ENCODE data around the gene PRRG3. TPM values are rescaled to one million over a fixed set of nuclear protein-coding genes. Genes with fewer than 3 reads are reported as not detected.
A peak's percentile ranks its signal among the peaks of the same experiment; 100 is the strongest.

PRRG3 gene
- total and polyA plus RNA-seq, 9 of the 15 experiments (the other 6 are each of a cell fraction or from before 2014, with no cell fraction given) = not detected

DNA sequence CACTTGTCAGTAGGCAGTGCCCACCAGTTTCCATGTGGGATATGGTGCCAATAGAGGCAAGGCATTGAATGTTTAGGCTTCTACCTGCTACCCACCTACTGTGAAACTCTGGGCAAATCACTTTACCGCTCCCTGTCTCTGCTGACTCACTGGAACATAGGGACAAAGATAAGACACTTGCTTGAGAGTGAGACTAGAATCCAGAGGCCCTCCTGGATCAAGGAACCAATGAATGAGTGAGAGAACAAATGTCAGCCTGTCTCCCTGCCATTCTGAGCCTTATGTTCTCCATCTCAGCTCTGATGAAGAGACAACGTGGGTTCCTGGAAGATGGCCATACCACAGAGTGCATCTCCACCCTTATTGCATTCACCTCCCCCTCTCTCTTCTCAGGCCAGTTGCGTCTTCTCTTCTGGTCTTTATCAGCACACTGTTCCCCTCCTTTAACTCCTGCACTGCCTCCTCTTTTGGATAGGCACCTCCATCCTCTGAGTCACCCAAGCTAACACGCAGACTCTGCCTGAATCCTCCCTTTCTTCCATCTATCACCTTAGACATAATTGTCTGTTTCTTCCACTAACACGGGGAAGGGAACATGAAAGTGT, 15.4 kb upstream of the PRRG3 start:
- peak; percentile 66 for ATAC-seq
- no peak overlapping the region for H3K4me3 ChIP-seq
- in situ Hi-C loops (cut with MboI) (loop anchor here (5.0 to 25.0 kb wide), 4 partner anchors 173 to 918 kb away; no protein-coding TSS in a partner anchor), intact Hi-C loops (cut with micrococcal nuclease) (loop anchor here (10.0 kb wide), 1 partner anchor 905 kb away; no protein-coding TSS in a partner anchor)
- H3K36me3 ChIP-seq (ENCODE audit: control insufficient read depth, insufficient read depth, low read length) = no peaks in the 10 kb centered on the region
- no peak overlapping the region for H3K9ac ChIP-seq (ENCODE audit: insufficient read depth in 1 of 2, low read depth in 2 of 2, low read length in 2 of 2)
- no peaks in the 10 kb centered on the region; the same call in 1 of the 2 replicates for H4K20me1 ChIP-seq (replicated peaks; ENCODE audit: control insufficient read depth, insufficient read depth, low read length)
- no peak for FAIRE-seq
- H3K4me2 ChIP-seq (ENCODE audit: insufficient read depth, low read length) = no peak overlapping the region
- H3K79me2 ChIP-seq (ENCODE audit: control insufficient read depth, insufficient read depth, low read length) = no peaks in the 10 kb centered on the region
- H3K27ac ChIP-seq (ENCODE audit: extremely low read depth, low read depth, low read length) = no peak overlapping the region
- H3K27me3 ChIP-seq (ENCODE audit: control insufficient read depth in 2 of 2, insufficient read depth in 2 of 2, low read length in 2 of 2) = peaks cover 0 to 12% of the 10 kb centered on the region in 2 experiments; a peak in 2 of 5 replicates
- peaks cover 3% of the 10 kb centered on the region for H3K9me1 ChIP-seq (ENCODE audit: control insufficient read depth, insufficient read depth, low read length)
- DNase-seq (ENCODE audit: extremely low read depth in 1 of 4, low spot score in 3 of 4) = peak; percentile 11 to 18 (median 12)
- 4% methylated on average over 5 of the region's 5 CpGs for WGBS (ENCODE audit: insufficient coverage, low coverage, missing lambda C conversion rate)
- H3K4me1 ChIP-seq (replicated peaks in 1 of 2; ENCODE audit: control insufficient read depth in 2 of 2, insufficient read depth in 2 of 2, low read length in 2 of 2) = peaks cover 0 to 5% of the 10 kb centered on the region in 2 experiments; a peak in 3 of 5 replicates
- H2AFZ ChIP-seq (ENCODE audit: low read depth, low read length) = no peak overlapping the region
- BruUV-seq (replicated peaks) = no TSS peak
- CTCF ChIA-PET (ENCODE audit: low intra/inter-chr PET ratio) = interaction anchor here (0.9 to 2.6 kb wide), 4 partner anchors 174 to 907 kb away, joined by 3 to 18 read pairs (median 6); no protein-coding TSS in a partner anchor
- POLR2A ChIA-PET = interaction anchor here (0.7 kb wide), 1 partner anchor 15 kb away, joined by 3 read pairs; no protein-coding TSS in a partner anchor
- no peaks in the 10 kb centered on the region for H3K9me3 ChIP-seq (replicated peaks; ENCODE audit: control insufficient read depth, insufficient read depth, low read depth, low read length)
- TF ChIP-seq ZNF217 (CRISPR knock-in tag; IDR thresholded peaks at IDR 0.05) (no peak), DPF2 (IDR thresholded peaks at IDR 0.05) (0 out of 2 replicates have a peak, but pooled peaks have one; percentile 15), NR2F6 (CRISPR knock-in tag; IDR thresholded peaks at IDR 0.05) (no peak), FOXM1 (IDR thresholded peaks at IDR 0.05; ENCODE audit: low read depth) (no peak), FOXM1 (CRISPR knock-in tag; IDR thresholded peaks at IDR 0.05; ENCODE audit: low read depth) (no peak), HEY1 (CRISPR knock-in tag; IDR thresholded peaks at IDR 0.05; ENCODE audit: borderline replicate concordance) (no peak), RAD51 (IDR thresholded peaks at IDR 0.05; ENCODE audit: borderline replicate concordance, low read depth) (no peak), POLR2AphosphoS2 (IDR thresholded peaks at IDR 0.05; ENCODE audit: low read length) (no peak), FOSL1 (tag; conservative IDR thresholded peaks at IDR 0.05) (peak; percentile 44), RBM39 (optimal IDR thresholded peaks at IDR 0.05; ENCODE audit: low read depth, low read length) (no peak), CBFA2T3 (IDR thresholded peaks at IDR 0.05) (peak; percentile 14; the same call in 1 of the 2 replicates), CTBP1 (IDR thresholded peaks at IDR 0.05; ENCODE audit: borderline replicate concordance) (peak; percentile 19; the same call in 1 of the 2 replicates), SMARCA5 (IDR thresholded peaks at IDR 0.05) (no peak), PURB (CRISPR knock-in tag; IDR thresholded peaks at IDR 0.05; ENCODE audit: low read depth) (no peak), ATF1 (CRISPR knock-in tag; IDR thresholded peaks at IDR 0.05) (no peak), ATF1 (tag; IDR thresholded peaks at IDR 0.05) (no peak), ARID1B (IDR thresholded peaks at IDR 0.05) (peak; percentile 8; the same call in 1 of the 2 replicates), ZNF57 (CRISPR knock-in tag; IDR thresholded peaks at IDR 0.05) (no peak), SLC30A9 (CRISPR knock-in tag; IDR thresholded peaks at IDR 0.05) (no peak), ZNF24 (IDR thresholded peaks at IDR 0.05) (peak; percentile 76; the same call in 1 of the 2 replicates), ZNF146 (CRISPR knock-in tag; IDR thresholded peaks at IDR 0.05; ENCODE audit: unreplicated experiment) (no peak), ZNF668 (CRISPR knock-in tag; IDR thresholded peaks at IDR 0.05) (no peak)
- TF ChIP-seq, protein P1, sequence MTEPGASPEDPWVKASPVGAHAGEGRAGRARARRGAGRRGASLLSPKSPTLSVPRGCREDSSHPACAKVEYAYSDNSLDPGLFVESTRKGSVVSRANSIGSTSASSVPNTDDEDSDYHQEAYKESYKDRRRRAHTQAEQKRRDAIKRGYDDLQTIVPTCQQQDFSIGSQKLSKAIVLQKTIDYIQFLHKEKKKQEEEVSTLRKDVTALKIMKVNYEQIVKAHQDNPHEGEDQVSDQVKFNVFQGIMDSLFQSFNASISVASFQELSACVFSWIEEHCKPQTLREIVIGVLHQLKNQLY (CRISPR knock-in tag; conservative IDR thresholded peaks at IDR 0.05) = no peak
- TF ChIP-seq, protein P2, sequence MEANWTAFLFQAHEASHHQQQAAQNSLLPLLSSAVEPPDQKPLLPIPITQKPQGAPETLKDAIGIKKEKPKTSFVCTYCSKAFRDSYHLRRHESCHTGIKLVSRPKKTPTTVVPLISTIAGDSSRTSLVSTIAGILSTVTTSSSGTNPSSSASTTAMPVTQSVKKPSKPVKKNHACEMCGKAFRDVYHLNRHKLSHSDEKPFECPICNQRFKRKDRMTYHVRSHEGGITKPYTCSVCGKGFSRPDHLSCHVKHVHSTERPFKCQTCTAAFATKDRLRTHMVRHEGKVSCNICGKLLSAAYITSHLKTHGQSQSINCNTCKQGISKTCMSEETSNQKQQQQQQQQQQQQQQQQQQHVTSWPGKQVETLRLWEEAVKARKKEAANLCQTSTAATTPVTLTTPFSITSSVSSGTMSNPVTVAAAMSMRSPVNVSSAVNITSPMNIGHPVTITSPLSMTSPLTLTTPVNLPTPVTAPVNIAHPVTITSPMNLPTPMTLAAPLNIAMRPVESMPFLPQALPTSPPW (CRISPR knock-in tag; IDR thresholded peaks at IDR 0.05) = peak; percentile 34; the same call in 1 of the 2 replicates

Measured in K562 (cell line).